Measurements from ENCODE around the gene GALNT18.

GRCh38 chr11:11670574-11670973 lies 48.8 kb upstream of the GALNT18 start:
- TF ChIP-seq CTCF (conservative IDR thresholded peaks at IDR 0.05) (no peak), ZFX (IDR thresholded peaks at IDR 0.05) (no peak)
